ENCODE results near the gene TLE1.

TLE1 gene

GRCh38 chr9:81537964-81538363 lies 151.4 kb downstream of the TLE1 start:
- no peak for DNase-seq (ENCODE audit: low read depth)
- no peak overlapping the region for H3K4me3 ChIP-seq (ENCODE audit: low read depth, low read length)
- TF ChIP-seq CTCF (conservative IDR thresholded peaks at IDR 0.05; ENCODE audit: low read depth, low read length): no peak

GRCh38 chr9:81536242-81537025 lies 152.9 kb downstream of the TLE1 start:
- no peak for DNase-seq (ENCODE audit: low read depth)
- no peak for TF ChIP-seq CTCF (conservative IDR thresholded peaks at IDR 0.05; ENCODE audit: low read depth, low read length)
- no peak overlapping the region for H3K4me3 ChIP-seq (ENCODE audit: low read depth, low read length)

GRCh38 chr9:81535542-81536241 lies 153.7 kb downstream of the TLE1 start:
- peak; percentile 77 for DNase-seq (ENCODE audit: low read depth)
- no peak for TF ChIP-seq CTCF (conservative IDR thresholded peaks at IDR 0.05; ENCODE audit: low read depth, low read length)

GRCh38 chr9:81534138-81534875 lies 155.0 kb downstream of the TLE1 start:
- no peak for DNase-seq (ENCODE audit: low read depth)
- H3K4me3 ChIP-seq (ENCODE audit: low read depth, low read length): no peak overlapping the region
- TF ChIP-seq CTCF (conservative IDR thresholded peaks at IDR 0.05; ENCODE audit: low read depth, low read length): no peak

More at GRCh38 chr9:81535542-81536241, 153.7 kb downstream of the TLE1 start:
- H3K4me3 ChIP-seq (ENCODE audit: low read depth, low read length): no peak overlapping the region
